Mammary epithelial cell (primary cell): Measurements from ENCODE around the gene LIX1L.

Source experiments
- CTCF ChIP-seq, 2 donors: IDR thresholded peaks in 1 of 2; conservative IDR thresholded peaks in 1 of 2; 2 replicates each; pipeline ENCODE4 v1.5.1; 2011 to 2012; ENCODE audit warnings: inconsistent platforms in 2 of 2, low read length in 2 of 2, mild to moderate bottlenecking in 2 of 2, control low read depth in 1 of 2, low read depth in 1 of 2; ENCODE audit not compliant: insufficient read depth in 1 of 2; ENCODE audit errors: extremely low read depth in 1 of 2
- EZH2 ChIP-seq: IDR thresholded peaks from 2 replicates; pipeline ENCODE4 v1.6.1; 2012; ENCODE audit warnings: low read length, inconsistent platforms, borderline replicate concordance

GRCh38 chr1:145992958-145993617, 35.3 kb upstream of the LIX1L start:
- TF ChIP-seq CTCF (conservative IDR thresholded peaks at IDR 0.05 in 1 of 2, IDR thresholded peaks at IDR 0.05 in 1 of 2; ENCODE audit: extremely low read depth in 1 of 2, insufficient read depth in 1 of 2, low read depth in 1 of 2, low read length in 2 of 2) (no peak), EZH2 (no peak)
